Karpas-422 (cell line): ENCODE results near the gene MSRB3. TPM values are rescaled to one million over a fixed set of nuclear protein-coding genes. Genes with fewer than 3 reads are reported as not detected.

Experiments used
- DNase-seq: peaks from one replicate; pipeline ENCODE4 v3.0.0-alpha.2; 2015
- H2AFZ ChIP-seq: fragments of 200-600 bp; sonication (generic); 2 replicates; pipeline ENCODE4 v1.6.1; 2014; ENCODE audit warnings: antibody characterized with exemption, low read length, mixed read lengths
- H3K27ac ChIP-seq: fragments of 200-600 bp; sonication (generic); 2 replicates; pipeline ENCODE4 v1.5.1; 2014; ENCODE audit warnings: mild to moderate bottlenecking, low read length, moderate library complexity
- H3K27me3 ChIP-seq: fragments of 200-600 bp; sonication (generic); 2 replicates; pipeline ENCODE4 v1.6.1; 2014; ENCODE audit warnings: low read length, mixed read lengths
- H3K36me3 ChIP-seq: fragments of 200-600 bp; sonication (generic); 2 replicates; pipeline ENCODE4 v1.6.1; 2014; ENCODE audit warnings: low read length, mixed read lengths; ENCODE audit not compliant: insufficient read depth
- H3K4me1 ChIP-seq: fragments of 200-600 bp; sonication (generic); 2 replicates; pipeline ENCODE4 v1.6.1; 2014; ENCODE audit warnings: mild to moderate bottlenecking, low read length, mixed read lengths
- H3K4me2 ChIP-seq: fragments of 200-600 bp; sonication (generic); 2 replicates; pipeline ENCODE4 v1.6.1; 2014; ENCODE audit warnings: low read length, low read depth, mild to moderate bottlenecking; ENCODE audit not compliant: poor library complexity, severe bottlenecking
- H3K4me3 ChIP-seq: fragments of 200-600 bp; sonication (generic); 2 replicates; pipeline ENCODE4 v1.5.1; 2014; ENCODE audit warnings: mild to moderate bottlenecking, antibody characterized with exemption, low read length, mixed read lengths
- H3K79me2 ChIP-seq: fragments of 200-600 bp; sonication (generic); 2 replicates; pipeline ENCODE4 v1.6.1; 2014; ENCODE audit warnings: mild to moderate bottlenecking, low read length, mixed read lengths
- H3K9ac ChIP-seq: fragments of 200-600 bp; sonication (generic); 2 replicates; pipeline ENCODE4 v1.6.0; 2014; ENCODE audit warnings: low read length
- H3K9me2 ChIP-seq: fragments of 200-600 bp; sonication (generic), shearing (Covaris generic); replicated peaks from 2 replicates; pipeline ENCODE4 v1.6.0; 2014; ENCODE audit warnings: mild to moderate bottlenecking, low read length, moderate library complexity; ENCODE audit not compliant: insufficient read depth
- H3K9me3 ChIP-seq: fragments of 300-700, 200-600 bp; sonication (generic); 2 replicates; pipeline ENCODE4 v1.6.1; 2014; ENCODE audit warnings: low read length, mixed read lengths
- H4K20me1 ChIP-seq: fragments of 200-600 bp; sonication (generic); 2 replicates; pipeline ENCODE4 v1.6.1; 2014; ENCODE audit warnings: mild to moderate bottlenecking, antibody characterized with exemption, low read length, low read depth; ENCODE audit not compliant: insufficient read depth
- total RNA-seq: library from RNA; depleted of rRNA; stranded (reverse); fragments of >200 nt; shearing (Covaris generic); gene quantifications from 2 replicates; pipeline ENCODE4 v1.2.3, GENCODE V29; 2014; ENCODE audit warnings: low replicate concordance

The MSRB3 gene
- total RNA-seq, 1 experiment from 2014 or later, result not detected

GRCh38 chr12:65389436-65389835, 111.0 kb downstream of the MSRB3 start:
- no peak overlapping the region for H3K27ac ChIP-seq
- no peak overlapping the region for H3K9ac ChIP-seq
- no peak overlapping the region for H2AFZ ChIP-seq
- no peaks in the 10 kb centered on the region for H3K79me2 ChIP-seq
- no peak for DNase-seq
- no peaks in the 10 kb centered on the region for H3K9me2 ChIP-seq
- no peaks in the 10 kb centered on the region for H4K20me1 ChIP-seq
- no peak overlapping the region for H3K4me3 ChIP-seq
- no peak overlapping the region for H3K4me2 ChIP-seq
- no peaks in the 10 kb centered on the region for H3K4me1 ChIP-seq
- no peaks in the 10 kb centered on the region for H3K36me3 ChIP-seq
- H3K9me3 ChIP-seq, result no peaks in the 10 kb centered on the region
- H3K27me3 ChIP-seq, result no peaks in the 10 kb centered on the region; the same call in 1 of the 2 replicates

- H3K9ac ChIP-seq, result no peak overlapping the region
- no peaks in the 10 kb centered on the region for H3K27me3 ChIP-seq
- H2AFZ ChIP-seq, result no peak overlapping the region
- DNase-seq, result no peak
- no peak overlapping the region for H3K4me2 ChIP-seq
- no peak overlapping the region for H3K4me3 ChIP-seq
- no peaks in the 10 kb centered on the region for H3K79me2 ChIP-seq
- no peaks in the 10 kb centered on the region for H3K9me3 ChIP-seq
- no peaks in the 10 kb centered on the region for H3K9me2 ChIP-seq
- H3K27ac ChIP-seq, result no peak overlapping the region
- H3K36me3 ChIP-seq, result no peaks in the 10 kb centered on the region
- no peaks in the 10 kb centered on the region for H4K20me1 ChIP-seq
- no peaks in the 10 kb centered on the region for H3K4me1 ChIP-seq
Observed at GRCh38 chr12:65391711-65392110, 113.2 kb downstream of the MSRB3 start.

GRCh38 chr12:65392491-65392890, 114.0 kb downstream of the MSRB3 start:
- H3K36me3 ChIP-seq, result no peaks in the 10 kb centered on the region
- H4K20me1 ChIP-seq, result no peaks in the 10 kb centered on the region
- H3K27me3 ChIP-seq, result no peaks in the 10 kb centered on the region
- no peak overlapping the region for H2AFZ ChIP-seq
- no peaks in the 10 kb centered on the region for H3K79me2 ChIP-seq
- no peaks in the 10 kb centered on the region for H3K9me3 ChIP-seq
- no peaks in the 10 kb centered on the region for H3K4me1 ChIP-seq
- H3K4me2 ChIP-seq, result no peak overlapping the region
- no peaks in the 10 kb centered on the region for H3K9me2 ChIP-seq
- H3K9ac ChIP-seq, result no peak overlapping the region
- DNase-seq, result no peak
- H3K27ac ChIP-seq, result no peak overlapping the region
- no peak overlapping the region for H3K4me3 ChIP-seq

- H4K20me1 ChIP-seq, result no peaks in the 10 kb centered on the region
- no peaks in the 10 kb centered on the region for H3K27me3 ChIP-seq
- no peaks in the 10 kb centered on the region for H3K36me3 ChIP-seq
- H3K9me3 ChIP-seq, result no peaks in the 10 kb centered on the region
- no peak for DNase-seq
- H3K9ac ChIP-seq, result no peak overlapping the region
- no peaks in the 10 kb centered on the region for H3K4me1 ChIP-seq
- H3K4me2 ChIP-seq, result no peak overlapping the region
- no peaks in the 10 kb centered on the region for H3K79me2 ChIP-seq
- no peak overlapping the region for H2AFZ ChIP-seq
- H3K9me2 ChIP-seq, result no peaks in the 10 kb centered on the region
- no peak overlapping the region for H3K4me3 ChIP-seq
- H3K27ac ChIP-seq, result no peak overlapping the region
Observed at GRCh38 chr12:65403188-65403587, 124.7 kb downstream of the MSRB3 start.

- H3K36me3 ChIP-seq, result no peaks in the 10 kb centered on the region
- H4K20me1 ChIP-seq, result no peaks in the 10 kb centered on the region
- no peaks in the 10 kb centered on the region for H3K9me3 ChIP-seq
Observed at GRCh38 chr12:65407388-65408149, 129.1 kb downstream of the MSRB3 start.

GRCh38 chr12:65408441-65408840, 130.0 kb downstream of the MSRB3 start:
- H3K9ac ChIP-seq, result no peak overlapping the region
- H3K9me2 ChIP-seq, result no peaks in the 10 kb centered on the region
- no peak overlapping the region for H3K27ac ChIP-seq
- H3K4me3 ChIP-seq, result no peak overlapping the region
- H3K36me3 ChIP-seq, result no peaks in the 10 kb centered on the region
- no peaks in the 10 kb centered on the region for H3K4me1 ChIP-seq
- H3K79me2 ChIP-seq, result no peaks in the 10 kb centered on the region
- H2AFZ ChIP-seq, result no peak overlapping the region
- no peak for DNase-seq
- no peak overlapping the region for H3K4me2 ChIP-seq
- H4K20me1 ChIP-seq, result no peaks in the 10 kb centered on the region
- H3K27me3 ChIP-seq, result no peaks in the 10 kb centered on the region
- H3K9me3 ChIP-seq, result no peaks in the 10 kb centered on the region

More at GRCh38 chr12:65407388-65408149, 129.1 kb downstream of the MSRB3 start:
- no peak for DNase-seq
- Histone ChIP-seq H3K4me2 (no peak overlapping the region), H3K4me3 (no peak overlapping the region), H3K9ac (no peak overlapping the region), H3K4me1 (no peaks in the 10 kb centered on the region), H3K9me2 (no peaks in the 10 kb centered on the region), H2AFZ (no peak overlapping the region), H3K79me2 (no peaks in the 10 kb centered on the region), H3K27me3 (no peaks in the 10 kb centered on the region), H3K27ac (no peak overlapping the region)

GRCh38 chr12:65409726-65410125, 131.2 kb downstream of the MSRB3 start:
- DNase-seq, result no peak

GRCh38 chr12:65411171-65411570, 132.7 kb downstream of the MSRB3 start:
- Histone ChIP-seq H3K9me2 (no peaks in the 10 kb centered on the region), H4K20me1 (no peaks in the 10 kb centered on the region), H3K4me2 (no peak overlapping the region), H2AFZ (no peak overlapping the region), H3K9ac (no peak overlapping the region), H3K27ac (no peak overlapping the region), H3K36me3 (no peaks in the 10 kb centered on the region), H3K27me3 (no peaks in the 10 kb centered on the region), H3K4me3 (no peak overlapping the region), H3K79me2 (no peaks in the 10 kb centered on the region), H3K9me3 (no peaks in the 10 kb centered on the region), H3K4me1 (no peaks in the 10 kb centered on the region)
- DNase-seq, result no peak

More at GRCh38 chr12:65409726-65410125, 131.2 kb downstream of the MSRB3 start:
- H3K27me3 ChIP-seq, result no peaks in the 10 kb centered on the region
- no peaks in the 10 kb centered on the region for H3K4me1 ChIP-seq
- H3K27ac ChIP-seq, result no peak overlapping the region
- no peaks in the 10 kb centered on the region for H4K20me1 ChIP-seq
- H3K36me3 ChIP-seq, result no peaks in the 10 kb centered on the region
- H3K9me3 ChIP-seq, result no peaks in the 10 kb centered on the region
- no peak overlapping the region for H3K4me2 ChIP-seq
- no peak overlapping the region for H3K9ac ChIP-seq
- no peak overlapping the region for H3K4me3 ChIP-seq
- H3K9me2 ChIP-seq, result no peaks in the 10 kb centered on the region
- H3K79me2 ChIP-seq, result no peaks in the 10 kb centered on the region
- H2AFZ ChIP-seq, result no peak overlapping the region
